Ovary (tissue), 3 donors: Measurements from ENCODE around the gene ACSF3.

Experiments used
- POLR2A ChIP-seq: fragments of 450-650 bp; IDR thresholded peaks from one replicate; pipeline ENCODE4 v1.6.1; 2017; ENCODE audit warnings: antibody characterized with exemption, mild to moderate bottlenecking, moderate library complexity
- TF ChIP-seq, protein P1 (sequence below), 3 donors: fragments of 450-650 bp in 2 of 3; fragments of 200-600 bp in 1 of 3; IDR thresholded peaks; one replicate each; pipeline versions ENCODE4 v1.5.1 to v1.8.0; 2016 to 2022; ENCODE audit warnings: antibody characterized with exemption in 3 of 3, mild to moderate bottlenecking in 1 of 3
- donor health status: DM: no; HTN: no; CAD: no.

DNA sequence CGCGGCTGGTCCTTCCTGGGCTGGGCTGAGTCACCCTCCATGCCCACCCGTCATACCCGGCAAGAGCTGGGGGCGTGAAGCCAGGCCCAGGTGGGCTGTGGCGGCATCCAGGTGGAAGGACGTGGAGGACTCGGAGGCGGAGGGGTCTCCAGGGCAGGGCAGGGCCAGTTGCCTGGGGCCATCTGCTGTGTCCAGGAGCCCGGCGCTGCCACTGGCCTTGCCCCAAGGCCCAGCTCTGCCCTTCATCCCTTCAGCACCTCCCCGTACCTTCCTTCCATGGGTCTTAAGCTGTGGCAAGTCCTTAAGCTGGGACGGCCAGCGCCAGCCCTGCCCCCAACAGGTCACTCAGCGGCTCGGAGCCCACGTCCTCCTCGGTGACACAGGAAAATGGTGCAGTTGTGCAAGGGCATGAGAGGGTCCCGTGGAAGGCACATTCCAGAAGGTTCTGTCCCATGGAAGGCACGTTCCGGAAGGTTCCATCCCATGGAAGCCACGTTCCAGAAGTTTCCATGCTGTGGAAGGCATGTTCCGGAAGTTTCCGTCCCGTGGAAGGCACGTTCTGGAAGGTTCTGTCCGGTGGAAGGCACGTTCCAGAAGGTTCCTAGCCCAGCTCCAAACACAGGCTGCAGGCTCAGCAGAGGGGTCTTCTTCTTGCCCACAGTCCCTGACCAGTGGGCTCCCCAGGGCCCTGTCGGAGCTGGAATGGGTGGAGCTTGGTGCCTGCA is 67.5 kb downstream of the ACSF3 start:
- TF ChIP-seq, protein P1, sequence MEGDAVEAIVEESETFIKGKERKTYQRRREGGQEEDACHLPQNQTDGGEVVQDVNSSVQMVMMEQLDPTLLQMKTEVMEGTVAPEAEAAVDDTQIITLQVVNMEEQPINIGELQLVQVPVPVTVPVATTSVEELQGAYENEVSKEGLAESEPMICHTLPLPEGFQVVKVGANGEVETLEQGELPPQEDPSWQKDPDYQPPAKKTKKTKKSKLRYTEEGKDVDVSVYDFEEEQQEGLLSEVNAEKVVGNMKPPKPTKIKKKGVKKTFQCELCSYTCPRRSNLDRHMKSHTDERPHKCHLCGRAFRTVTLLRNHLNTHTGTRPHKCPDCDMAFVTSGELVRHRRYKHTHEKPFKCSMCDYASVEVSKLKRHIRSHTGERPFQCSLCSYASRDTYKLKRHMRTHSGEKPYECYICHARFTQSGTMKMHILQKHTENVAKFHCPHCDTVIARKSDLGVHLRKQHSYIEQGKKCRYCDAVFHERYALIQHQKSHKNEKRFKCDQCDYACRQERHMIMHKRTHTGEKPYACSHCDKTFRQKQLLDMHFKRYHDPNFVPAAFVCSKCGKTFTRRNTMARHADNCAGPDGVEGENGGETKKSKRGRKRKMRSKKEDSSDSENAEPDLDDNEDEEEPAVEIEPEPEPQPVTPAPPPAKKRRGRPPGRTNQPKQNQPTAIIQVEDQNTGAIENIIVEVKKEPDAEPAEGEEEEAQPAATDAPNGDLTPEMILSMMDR (IDR thresholded peaks at IDR 0.05), result no peak
- TF ChIP-seq POLR2A, result no peak
